Keratinocyte (primary cell): ENCODE data around the gene TELO2.

Source experiments
- CTCF ChIP-seq, 3 experiments: IDR thresholded peaks in 1 of 3; conservative IDR thresholded peaks in 1 of 3; optimal IDR thresholded peaks in 1 of 3; 2 replicates in 2 of 3; 3 replicates in 1 of 3; pipeline versions ENCODE3 to v1.5.1; 2011; ENCODE audit warnings: low read length in 3 of 3, mild to moderate bottlenecking in 3 of 3, moderate library complexity in 2 of 3, control low read depth in 1 of 3, inconsistent platforms in 1 of 3; ENCODE audit not compliant: insufficient read depth in 2 of 3; ENCODE audit errors: extremely low read depth in 1 of 3
- EZH2 ChIP-seq: IDR thresholded peaks from one replicate; pipeline ENCODE4 v1.6.1; 2012; ENCODE audit warnings: inconsistent platforms, mild to moderate bottlenecking, low read length, moderate library complexity

- TF ChIP-seq CTCF (optimal IDR thresholded peaks at IDR 0.05 in 1 of 3, IDR thresholded peaks at IDR 0.05 in 1 of 3, conservative IDR thresholded peaks at IDR 0.05 in 1 of 3; ENCODE audit: extremely low read depth in 1 of 3, insufficient read depth in 2 of 3, low read length in 3 of 3) (no peak), EZH2 (no peak)
These were observed 36.2 kb upstream of the TELO2 start for GRCh38 chr16:1456951-1457350.
